ENCODE results near the gene MARCHF2. TPM values are rescaled to one million over a fixed set of nuclear protein-coding genes. Genes with fewer than 3 reads are reported as not detected.

The MARCHF2 gene, protein sequence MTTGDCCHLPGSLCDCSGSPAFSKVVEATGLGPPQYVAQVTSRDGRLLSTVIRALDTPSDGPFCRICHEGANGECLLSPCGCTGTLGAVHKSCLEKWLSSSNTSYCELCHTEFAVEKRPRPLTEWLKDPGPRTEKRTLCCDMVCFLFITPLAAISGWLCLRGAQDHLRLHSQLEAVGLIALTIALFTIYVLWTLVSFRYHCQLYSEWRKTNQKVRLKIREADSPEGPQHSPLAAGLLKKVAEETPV
- total RNA-seq (2014; rRNA removed; shearing (Covaris generic); ENCODE audit: low replicate concordance), result 10.1 and 31.2 TPM in 2 replicates

DNA sequence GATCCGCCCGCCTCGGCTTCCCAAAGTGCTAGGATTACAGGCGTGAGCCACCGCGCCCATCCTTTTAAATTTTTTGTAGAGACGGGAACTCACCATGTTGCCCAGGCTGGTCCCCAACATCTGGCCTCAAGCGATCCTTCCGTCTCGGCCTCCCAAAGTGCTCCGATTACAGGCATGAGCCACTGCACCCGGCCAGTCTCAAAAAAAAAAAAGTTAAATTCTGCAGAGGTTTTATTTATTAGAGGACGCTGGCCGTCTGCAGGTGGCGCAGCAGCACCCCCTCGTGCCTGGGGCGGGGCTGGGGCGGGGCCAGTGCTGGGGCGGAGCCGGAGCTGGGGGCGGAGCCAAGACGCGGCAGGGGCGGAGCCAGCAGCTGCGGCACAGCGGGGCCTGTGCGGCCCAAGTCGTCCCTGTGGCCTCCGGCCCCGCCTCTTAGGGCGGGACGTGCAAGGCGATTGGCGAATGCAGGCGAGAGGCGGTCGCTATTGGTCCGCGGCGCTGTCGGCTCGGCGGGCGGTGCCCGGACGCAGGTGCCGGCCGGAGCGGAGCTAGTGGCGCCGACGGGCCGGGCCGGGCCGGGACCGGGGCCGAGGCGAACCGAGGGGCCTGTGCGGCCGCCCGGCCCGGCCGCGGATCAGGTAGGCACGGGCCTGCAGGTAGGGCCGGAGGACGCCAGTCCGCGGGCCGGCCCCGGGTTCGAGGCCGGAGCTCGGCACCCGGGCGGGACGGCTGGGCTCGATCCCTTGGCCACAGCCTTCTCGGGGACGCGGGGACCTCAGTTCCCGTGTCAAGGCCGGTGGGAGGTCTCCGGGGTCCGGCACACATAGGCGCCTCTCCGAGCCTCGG lies at the start of gene MARCHF2:
MARCHF2 (plus strand) TSS at position 523 of the 846 bp plus-strand sequence. CDS start 8,536 bp downstream, outside the sequence.
- H3K4me1 ChIP-seq (ENCODE audit: low read length), result peaks cover 7% of the 10 kb centered on the region
- no peaks in the 10 kb centered on the region for H4K20me1 ChIP-seq (ENCODE audit: insufficient read depth, low read depth, low read length)
- no peaks in the 10 kb centered on the region for H3K36me3 ChIP-seq (ENCODE audit: insufficient read depth, low read length)
- no peak within 1 kb of the TSS for H3K27ac ChIP-seq (ENCODE audit: low read length)
- peak within 1 kb of the TSS; percentile 84 for H3K4me3 ChIP-seq (ENCODE audit: low read length)
- no peaks in the 10 kb centered on the region for H3K27me3 ChIP-seq (ENCODE audit: low read length)
- no peaks in the 10 kb centered on the region for H3K9me3 ChIP-seq (ENCODE audit: low read length)
- no peaks in the 10 kb centered on the region for H3K79me2 ChIP-seq (ENCODE audit: low read length)
- no peaks in the 10 kb centered on the region for H3K9me2 ChIP-seq (replicated peaks; ENCODE audit: insufficient read depth, low read length)
- H2AFZ ChIP-seq (ENCODE audit: low read length), result peak within 1 kb of the TSS; percentile 89; the same call in 1 of the 2 replicates
- DNase-seq, result peak; percentile 98
- H3K4me2 ChIP-seq (ENCODE audit: low read depth, low read length, poor library complexity, severe bottlenecking), result peak within 1 kb of the TSS; percentile 87
- H3K9ac ChIP-seq (ENCODE audit: low read length), result peak within 1 kb of the TSS; percentile 76

DNA sequence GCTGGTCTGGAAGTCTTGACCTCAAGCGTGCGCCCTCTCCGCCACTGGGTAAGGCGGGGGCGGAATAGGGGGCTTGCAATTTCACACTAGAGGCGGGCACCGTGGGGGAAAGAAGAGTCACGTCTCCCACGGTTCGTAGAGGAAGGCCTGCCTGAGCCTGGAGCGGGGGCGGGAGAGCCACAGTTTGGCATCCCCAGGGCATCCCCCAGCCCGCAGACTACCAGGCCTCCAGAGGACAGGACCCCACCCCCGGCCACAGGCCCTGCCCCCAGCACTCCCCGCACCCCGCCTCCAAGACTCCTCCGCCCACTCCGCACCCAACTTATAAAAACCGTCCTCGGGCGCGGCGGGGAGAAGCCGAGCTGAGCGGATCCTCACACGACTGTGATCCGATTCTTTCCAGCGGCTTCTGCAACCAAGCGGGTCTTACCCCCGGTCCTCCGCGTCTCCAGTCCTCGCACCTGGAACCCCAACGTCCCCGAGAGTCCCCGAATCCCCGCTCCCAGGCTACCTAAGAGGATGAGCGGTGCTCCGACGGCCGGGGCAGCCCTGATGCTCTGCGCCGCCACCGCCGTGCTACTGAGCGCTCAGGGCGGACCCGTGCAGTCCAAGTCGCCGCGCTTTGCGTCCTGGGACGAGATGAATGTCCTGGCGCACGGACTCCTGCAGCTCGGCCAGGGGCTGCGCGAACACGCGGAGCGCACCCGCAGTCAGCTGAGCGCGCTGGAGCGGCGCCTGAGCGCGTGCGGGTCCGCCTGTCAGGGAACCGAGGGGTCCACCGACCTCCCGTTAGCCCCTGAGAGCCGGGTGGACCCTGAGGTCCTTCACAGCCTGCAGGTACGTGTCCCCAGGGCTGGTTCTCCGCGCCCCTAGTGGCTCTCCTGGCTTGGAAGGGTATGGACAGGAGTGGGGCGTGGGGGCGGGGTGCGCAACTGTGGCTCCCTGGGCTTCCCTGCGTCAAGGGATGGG lies 49.0 kb upstream of the MARCHF2 start, which contains the start of gene ANGPTL4:
ANGPTL4 (plus strand) TSS at position 353 of the 969 bp plus-strand sequence; CDS start at position 520, 167 bp downstream.
- Histone ChIP-seq H3K9me2 (replicated peaks; ENCODE audit: insufficient read depth, low read length) (no peaks in the 10 kb centered on the region), H3K79me2 (ENCODE audit: low read length) (no peaks in the 10 kb centered on the region), H3K27ac (ENCODE audit: low read length) (no peak within 1 kb of the TSS), H3K9me3 (ENCODE audit: low read length) (no peaks in the 10 kb centered on the region), H3K9ac (ENCODE audit: low read length) (no peak within 1 kb of the TSS), H3K4me3 (ENCODE audit: low read length) (no peak within 1 kb of the TSS), H3K4me1 (ENCODE audit: low read length) (no peaks in the 10 kb centered on the region), H2AFZ (ENCODE audit: low read length) (no peak within 1 kb of the TSS), H3K36me3 (ENCODE audit: insufficient read depth, low read length) (no peaks in the 10 kb centered on the region), H3K4me2 (ENCODE audit: low read depth, low read length, poor library complexity, severe bottlenecking) (no peak within 1 kb of the TSS), H4K20me1 (ENCODE audit: insufficient read depth, low read depth, low read length) (no peaks in the 10 kb centered on the region), H3K27me3 (ENCODE audit: low read length) (no peaks in the 10 kb centered on the region)
- DNase-seq, result no peak

DNA sequence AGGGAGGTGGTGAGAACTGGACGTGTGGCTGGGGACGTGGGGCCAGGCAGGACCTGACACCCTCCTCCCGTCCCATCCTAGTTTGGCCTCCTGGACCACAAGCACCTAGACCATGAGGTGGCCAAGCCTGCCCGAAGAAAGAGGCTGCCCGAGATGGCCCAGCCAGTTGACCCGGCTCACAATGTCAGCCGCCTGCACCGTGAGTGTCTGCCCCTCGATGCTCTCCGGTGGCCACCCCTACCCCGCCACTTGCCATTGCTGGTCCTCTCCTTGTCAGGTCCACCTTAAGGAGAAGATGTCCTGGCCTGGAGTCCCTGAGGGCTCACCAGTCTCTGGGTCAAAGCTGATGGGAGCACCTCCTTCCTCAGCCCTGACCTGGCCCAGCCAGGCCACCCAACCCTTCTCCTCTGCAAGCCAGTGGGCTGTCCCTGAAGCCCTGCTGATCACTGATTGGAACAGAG lies 47.0 kb upstream of the MARCHF2 start:
- no peaks in the 10 kb centered on the region for H4K20me1 ChIP-seq (ENCODE audit: insufficient read depth, low read depth, low read length)
- no peaks in the 10 kb centered on the region for H3K36me3 ChIP-seq (ENCODE audit: insufficient read depth, low read length)
- no peaks in the 10 kb centered on the region for H3K9me2 ChIP-seq (replicated peaks; ENCODE audit: insufficient read depth, low read length)
- no peak overlapping the region for H2AFZ ChIP-seq (ENCODE audit: low read length)
- H3K4me1 ChIP-seq (ENCODE audit: low read length), result no peaks in the 10 kb centered on the region
- H3K27ac ChIP-seq (ENCODE audit: low read length), result no peak overlapping the region
- H3K9me3 ChIP-seq (ENCODE audit: low read length), result no peaks in the 10 kb centered on the region
- no peaks in the 10 kb centered on the region for H3K27me3 ChIP-seq (ENCODE audit: low read length)
- no peak overlapping the region for H3K9ac ChIP-seq (ENCODE audit: low read length)
- no peak overlapping the region for H3K4me2 ChIP-seq (ENCODE audit: low read depth, low read length, poor library complexity, severe bottlenecking)
- no peak overlapping the region for H3K4me3 ChIP-seq (ENCODE audit: low read length)
- H3K79me2 ChIP-seq (ENCODE audit: low read length), result no peaks in the 10 kb centered on the region
- DNase-seq, result no peak

DNA sequence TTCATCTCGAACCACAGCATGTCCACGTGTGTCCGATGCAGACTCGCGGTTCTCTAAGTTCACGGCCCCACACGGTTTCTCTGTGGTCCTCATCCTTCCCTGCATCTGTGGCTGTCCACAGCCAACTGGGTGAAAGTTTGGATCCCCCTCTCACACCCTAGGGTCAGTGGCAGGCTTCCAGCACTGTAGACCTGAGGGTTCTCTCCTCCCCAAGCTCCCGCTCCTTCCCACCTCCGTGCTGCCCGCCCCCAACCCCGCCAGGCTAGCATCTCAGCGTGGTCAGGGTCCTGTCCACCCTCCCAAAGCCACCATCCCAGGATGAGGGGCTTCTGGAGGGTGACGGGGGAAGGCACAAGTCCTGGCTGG lies 46.2 kb upstream of the MARCHF2 start:
- DNase-seq, result no peak
- no peaks in the 10 kb centered on the region for H3K36me3 ChIP-seq (ENCODE audit: insufficient read depth, low read length)
- no peak overlapping the region for H2AFZ ChIP-seq (ENCODE audit: low read length)
- H3K27me3 ChIP-seq (ENCODE audit: low read length), result no peaks in the 10 kb centered on the region
- H3K4me2 ChIP-seq (ENCODE audit: low read depth, low read length, poor library complexity, severe bottlenecking), result no peak overlapping the region
- H3K9ac ChIP-seq (ENCODE audit: low read length), result no peak overlapping the region
- H4K20me1 ChIP-seq (ENCODE audit: insufficient read depth, low read depth, low read length), result no peaks in the 10 kb centered on the region
- H3K27ac ChIP-seq (ENCODE audit: low read length), result no peak overlapping the region
- no peaks in the 10 kb centered on the region for H3K4me1 ChIP-seq (ENCODE audit: low read length)
- H3K79me2 ChIP-seq (ENCODE audit: low read length), result no peaks in the 10 kb centered on the region
- no peak overlapping the region for H3K4me3 ChIP-seq (ENCODE audit: low read length)
- H3K9me2 ChIP-seq (replicated peaks; ENCODE audit: insufficient read depth, low read length), result no peaks in the 10 kb centered on the region
- H3K9me3 ChIP-seq (ENCODE audit: low read length), result no peaks in the 10 kb centered on the region

DNA sequence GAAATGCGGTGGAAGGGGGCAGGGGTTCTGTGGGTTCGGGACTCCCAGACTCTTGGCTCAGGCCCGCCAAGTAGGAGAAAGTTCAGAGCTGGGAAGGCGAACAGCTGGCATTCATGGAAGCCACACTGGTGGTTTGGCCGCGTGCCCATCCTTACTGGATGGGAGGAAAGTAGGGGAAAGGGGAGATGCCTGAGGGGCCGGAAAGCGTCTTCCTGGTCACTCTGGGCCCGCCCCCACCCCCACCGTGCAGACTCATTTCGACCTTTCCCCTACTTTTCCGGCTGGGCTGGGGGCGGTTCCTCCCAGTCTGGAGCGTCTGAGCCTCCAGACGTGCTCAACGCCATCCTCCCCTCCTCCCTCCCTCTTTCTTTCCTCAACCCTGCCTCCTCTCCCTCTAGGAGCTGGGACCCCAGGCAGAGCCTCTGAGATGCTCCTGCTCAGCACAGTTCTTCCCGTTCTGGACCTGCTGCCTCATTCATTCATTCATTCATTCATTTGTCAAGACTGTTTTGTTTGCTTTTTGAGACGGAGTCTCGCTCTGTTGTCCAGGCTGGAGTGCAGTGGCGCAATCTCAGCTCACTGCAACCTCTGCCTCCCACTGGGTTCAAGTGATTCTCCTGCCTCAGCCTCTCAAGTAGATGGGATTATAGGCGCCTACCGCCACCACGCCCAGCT lies 45.6 kb upstream of the MARCHF2 start:
- H3K9me3 ChIP-seq (ENCODE audit: low read length), result no peaks in the 10 kb centered on the region
- H3K4me3 ChIP-seq (ENCODE audit: low read length), result no peak overlapping the region
- no peaks in the 10 kb centered on the region for H3K36me3 ChIP-seq (ENCODE audit: insufficient read depth, low read length)
- H2AFZ ChIP-seq (ENCODE audit: low read length), result no peak overlapping the region
- H3K9me2 ChIP-seq (replicated peaks; ENCODE audit: insufficient read depth, low read length), result no peaks in the 10 kb centered on the region
- H3K4me1 ChIP-seq (ENCODE audit: low read length), result no peaks in the 10 kb centered on the region
- H3K4me2 ChIP-seq (ENCODE audit: low read depth, low read length, poor library complexity, severe bottlenecking), result no peak overlapping the region
- H3K9ac ChIP-seq (ENCODE audit: low read length), result no peak overlapping the region
- H3K27ac ChIP-seq (ENCODE audit: low read length), result no peak overlapping the region
- H3K79me2 ChIP-seq (ENCODE audit: low read length), result no peaks in the 10 kb centered on the region
- H3K27me3 ChIP-seq (ENCODE audit: low read length), result no peaks in the 10 kb centered on the region
- H4K20me1 ChIP-seq (ENCODE audit: insufficient read depth, low read depth, low read length), result no peaks in the 10 kb centered on the region
- no peak for DNase-seq

DNA sequence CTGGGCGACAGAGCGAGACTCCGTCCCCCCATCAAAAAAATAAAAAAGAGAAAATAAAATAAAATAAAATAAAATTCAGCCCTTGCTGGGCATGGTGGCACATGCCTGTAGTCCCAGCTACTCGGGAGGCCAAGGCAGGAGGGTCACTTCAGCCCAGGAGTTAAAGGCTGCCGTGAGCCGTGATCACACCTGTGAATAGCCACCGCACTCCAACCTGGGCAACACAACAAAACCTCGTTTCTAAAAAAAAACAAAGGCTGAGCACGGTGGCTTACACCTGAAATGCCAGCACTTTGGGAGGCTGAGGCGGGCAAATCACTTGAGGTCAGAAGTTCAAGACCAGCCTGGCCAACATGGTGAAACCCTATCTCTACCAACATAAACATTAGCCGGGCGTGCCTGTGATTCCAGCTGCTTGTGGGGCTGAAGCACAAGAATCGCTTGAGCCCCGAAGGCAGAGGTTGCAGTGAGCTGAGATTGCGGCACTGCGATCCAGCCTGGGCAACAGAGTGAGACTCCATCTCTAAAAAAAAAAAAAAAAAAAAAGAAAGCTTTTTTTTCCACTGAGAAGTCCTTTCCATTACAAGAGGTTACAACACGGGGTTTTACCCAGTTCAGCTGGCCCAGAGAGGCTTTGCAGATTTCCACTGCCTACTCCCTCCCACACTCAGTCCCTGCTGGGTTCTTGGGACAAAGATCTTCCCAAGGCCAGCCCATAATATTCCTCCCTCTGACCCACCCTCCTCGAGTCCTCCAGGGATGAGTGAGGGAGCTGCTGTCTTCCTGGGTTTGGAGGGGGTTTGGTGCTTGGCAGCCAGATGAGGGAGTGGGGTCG lies 42.7 kb upstream of the MARCHF2 start:
- Histone ChIP-seq H4K20me1 (ENCODE audit: insufficient read depth, low read depth, low read length) (no peaks in the 10 kb centered on the region), H3K9ac (ENCODE audit: low read length) (no peak overlapping the region), H3K9me2 (replicated peaks; ENCODE audit: insufficient read depth, low read length) (no peaks in the 10 kb centered on the region), H3K27ac (ENCODE audit: low read length) (no peak overlapping the region), H3K36me3 (ENCODE audit: insufficient read depth, low read length) (no peaks in the 10 kb centered on the region), H3K4me1 (ENCODE audit: low read length) (no peaks in the 10 kb centered on the region), H3K4me2 (ENCODE audit: low read depth, low read length, poor library complexity, severe bottlenecking) (no peak overlapping the region), H3K79me2 (ENCODE audit: low read length) (no peaks in the 10 kb centered on the region), H3K9me3 (ENCODE audit: low read length) (no peaks in the 10 kb centered on the region), H3K27me3 (ENCODE audit: low read length) (no peaks in the 10 kb centered on the region), H2AFZ (ENCODE audit: low read length) (no peak overlapping the region), H3K4me3 (ENCODE audit: low read length) (no peak overlapping the region)
- DNase-seq, result no peak
